ENCODE results near the gene BABAM2. TPM values are rescaled to one million over a fixed set of nuclear protein-coding genes. Genes with fewer than 3 reads are reported as not detected.

BABAM2 gene
- total and polyA plus RNA-seq, 10 of the 15 experiments (the other 5 are each of a cell fraction or from before 2014, with no cell fraction given) = 30.7 to 59.9 (median 44.5) TPM

DNA sequence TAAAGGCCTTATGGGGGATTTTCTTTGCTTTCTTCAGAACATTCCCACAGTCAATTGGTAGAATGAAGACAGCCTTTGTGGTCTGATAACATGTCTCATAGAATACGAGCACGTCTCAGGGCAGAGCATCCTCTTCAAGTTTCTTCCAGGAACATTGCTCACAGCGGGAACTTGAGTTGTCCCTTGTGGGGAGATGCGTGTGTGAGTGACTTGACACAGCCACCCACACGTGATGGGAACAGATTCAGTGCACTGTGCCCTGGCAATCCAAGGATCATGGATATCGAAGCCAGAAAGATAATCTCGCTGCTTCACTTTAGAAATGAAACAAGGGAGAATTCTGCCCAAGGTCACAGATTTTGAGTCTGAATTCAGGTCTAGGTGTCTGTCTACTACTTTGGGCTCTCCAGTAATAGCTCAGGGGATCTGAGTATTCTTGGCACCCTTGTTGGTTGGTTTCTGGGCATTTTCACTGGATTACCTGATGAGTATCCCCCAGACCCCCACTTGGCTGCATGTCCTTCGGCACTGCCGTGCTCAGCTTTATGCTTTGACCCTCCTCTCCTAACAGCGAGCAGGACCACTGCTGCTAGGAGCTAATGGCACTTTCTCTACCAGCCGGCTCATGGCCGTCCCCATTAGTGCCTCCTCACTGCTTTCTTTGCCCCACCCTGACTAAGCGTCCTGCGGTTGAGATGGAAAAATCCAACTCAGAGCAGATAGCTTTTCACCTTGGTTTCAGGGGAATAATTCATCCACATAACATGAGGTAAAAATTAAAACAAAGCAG lies 426.2 kb downstream of the BABAM2 start (continued):
- TF ChIP-seq, protein P1, sequence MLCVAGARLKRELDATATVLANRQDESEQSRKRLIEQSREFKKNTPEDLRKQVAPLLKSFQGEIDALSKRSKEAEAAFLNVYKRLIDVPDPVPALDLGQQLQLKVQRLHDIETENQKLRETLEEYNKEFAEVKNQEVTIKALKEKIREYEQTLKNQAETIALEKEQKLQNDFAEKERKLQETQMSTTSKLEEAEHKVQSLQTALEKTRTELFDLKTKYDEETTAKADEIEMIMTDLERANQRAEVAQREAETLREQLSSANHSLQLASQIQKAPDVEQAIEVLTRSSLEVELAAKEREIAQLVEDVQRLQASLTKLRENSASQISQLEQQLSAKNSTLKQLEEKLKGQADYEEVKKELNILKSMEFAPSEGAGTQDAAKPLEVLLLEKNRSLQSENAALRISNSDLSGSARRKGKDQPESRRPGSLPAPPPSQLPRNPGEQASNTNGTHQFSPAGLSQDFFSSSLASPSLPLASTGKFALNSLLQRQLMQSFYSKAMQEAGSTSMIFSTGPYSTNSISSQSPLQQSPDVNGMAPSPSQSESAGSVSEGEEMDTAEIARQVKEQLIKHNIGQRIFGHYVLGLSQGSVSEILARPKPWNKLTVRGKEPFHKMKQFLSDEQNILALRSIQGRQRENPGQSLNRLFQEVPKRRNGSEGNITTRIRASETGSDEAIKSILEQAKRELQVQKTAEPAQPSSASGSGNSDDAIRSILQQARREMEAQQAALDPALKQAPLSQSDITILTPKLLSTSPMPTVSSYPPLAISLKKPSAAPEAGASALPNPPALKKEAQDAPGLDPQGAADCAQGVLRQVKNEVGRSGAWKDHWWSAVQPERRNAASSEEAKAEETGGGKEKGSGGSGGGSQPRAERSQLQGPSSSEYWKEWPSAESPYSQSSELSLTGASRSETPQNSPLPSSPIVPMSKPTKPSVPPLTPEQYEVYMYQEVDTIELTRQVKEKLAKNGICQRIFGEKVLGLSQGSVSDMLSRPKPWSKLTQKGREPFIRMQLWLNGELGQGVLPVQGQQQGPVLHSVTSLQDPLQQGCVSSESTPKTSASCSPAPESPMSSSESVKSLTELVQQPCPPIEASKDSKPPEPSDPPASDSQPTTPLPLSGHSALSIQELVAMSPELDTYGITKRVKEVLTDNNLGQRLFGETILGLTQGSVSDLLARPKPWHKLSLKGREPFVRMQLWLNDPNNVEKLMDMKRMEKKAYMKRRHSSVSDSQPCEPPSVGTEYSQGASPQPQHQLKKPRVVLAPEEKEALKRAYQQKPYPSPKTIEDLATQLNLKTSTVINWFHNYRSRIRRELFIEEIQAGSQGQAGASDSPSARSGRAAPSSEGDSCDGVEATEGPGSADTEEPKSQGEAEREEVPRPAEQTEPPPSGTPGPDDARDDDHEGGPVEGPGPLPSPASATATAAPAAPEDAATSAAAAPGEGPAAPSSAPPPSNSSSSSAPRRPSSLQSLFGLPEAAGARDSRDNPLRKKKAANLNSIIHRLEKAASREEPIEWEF (IDR thresholded peaks at IDR 0.05; ENCODE audit: insufficient replicate concordance, low read depth, low read length) = no peak

- no peak for FAIRE-seq
- CTCF ChIA-PET = interaction anchor here (1.2 kb wide), 1 partner anchor 43 kb away, joined by 3 read pairs; no protein-coding TSS in a partner anchor
Measured at GRCh38 chr2:28317390-28317789, 426.9 kb downstream of the BABAM2 start.

More at GRCh38 chr2:28317390-28317789, 426.9 kb downstream of the BABAM2 start:
- no peak overlapping the region for H2AFZ ChIP-seq (ENCODE audit: control insufficient read depth, low read depth, low read length)
- H3K36me3 ChIP-seq (ENCODE audit: control insufficient read depth in 2 of 2, insufficient read depth in 2 of 2, low read length in 1 of 2) = no peaks in the 10 kb centered on the region; a peak in 1 of 4 replicates
- no peaks in the 10 kb centered on the region for H3K4me1 ChIP-seq (ENCODE audit: control insufficient read depth, insufficient read depth, low read length)
- WGBS (ENCODE audit: insufficient coverage, insufficient replicate concordance, low lambda C conversion rate, missing lambda C conversion rate) = 80% methylated on average over 2 of the region's 2 CpGs
- DNase-seq (ENCODE audit: low read depth, low spot score) (no peak), ATAC-seq (no peak)
- BruUV-seq (replicated peaks) = no TSS peak
- no peak overlapping the region for H3K4me3 ChIP-seq
- no peak overlapping the region for H3K27ac ChIP-seq (ENCODE audit: control insufficient read depth, insufficient read depth)
- in situ Hi-C loops (cut with MboI) = no loop called here
- no peaks in the 10 kb centered on the region for H3K9me3 ChIP-seq (replicated peaks; ENCODE audit: control insufficient read depth, insufficient read depth, low read length)
- no peak overlapping the region for H3K9ac ChIP-seq (ENCODE audit: control insufficient read depth, insufficient read depth, low read length)
- no peak overlapping the region for H3K4me2 ChIP-seq (ENCODE audit: control insufficient read depth, insufficient read depth)
- RAD21 ChIA-PET (ENCODE audit: unreplicated experiment) = no interaction called here
- no peaks in the 10 kb centered on the region; the same call in 1 of the 2 replicates for H4K20me1 ChIP-seq (ENCODE audit: control insufficient read depth, insufficient read depth)
- H3K27me3 ChIP-seq (replicated peaks in 1 of 2; ENCODE audit: control insufficient read depth in 2 of 2, insufficient read depth in 2 of 2, low read length in 1 of 2) = no peaks in the 10 kb centered on the region
- SMC1A ChIA-PET (ENCODE audit: uncharacterized antibody, unreplicated experiment) = no interaction called here
- intact Hi-C loops (cut with micrococcal nuclease; ENCODE audit: unreplicated experiment) = no loop called here
- POLR2A ChIA-PET = no interaction called here
- TF ChIP-seq KAT2A (conservative IDR thresholded peaks at IDR 0.05; ENCODE audit: control insufficient read depth, low read depth, low read length) (no peak), IKZF1 (conservative IDR thresholded peaks at IDR 0.05) (no peak), E2F8 (IDR thresholded peaks at IDR 0.05; ENCODE audit: low read depth, partially characterized antibody) (no peak)
- H3K79me2 ChIP-seq (ENCODE audit: control insufficient read depth, insufficient read depth, low read length) = no peaks in the 10 kb centered on the region
